ENCODE results near the gene CIBAR2. TPM values are rescaled to one million over a fixed set of nuclear protein-coding genes. Genes with fewer than 3 reads are reported as not detected.
A peak's percentile ranks its signal among the peaks of the same experiment; 100 is the strongest.

CIBAR2 gene
- polyA plus RNA-seq, 6 donors from 2014 or later = not detected

DNA sequence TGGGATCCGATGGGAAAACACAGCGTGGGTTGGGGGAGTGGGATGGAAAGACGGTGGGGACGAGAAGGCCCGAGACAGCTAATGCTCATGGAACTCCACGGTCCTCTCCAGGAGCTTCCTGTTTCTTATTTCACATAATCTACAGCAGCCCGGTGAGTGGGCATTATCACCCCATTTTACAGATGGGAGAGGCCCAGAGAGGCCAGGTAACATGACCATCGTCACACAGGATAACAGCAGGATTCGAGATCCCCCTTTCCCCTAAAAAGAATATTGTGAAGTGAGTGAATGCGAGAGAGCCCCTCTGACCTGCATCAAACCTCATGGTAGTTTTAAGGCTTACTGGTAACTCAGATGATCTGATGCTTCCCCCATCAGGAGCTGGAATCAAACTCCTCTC, 12.0 kb downstream of the CIBAR2 start:
- H3K27ac Mint-ChIP-seq = peak overlapping the region in 1 of 6 donors; percentile 43
- H3K4me3 Mint-ChIP-seq = no peak overlapping the region
- peaks cover 0 to 9% (median 7%) of the 10 kb centered on the region in 3 donors for H3K27me3 Mint-ChIP-seq
- DNase-seq (no peak), ATAC-seq (ENCODE audit: low read depth in 2 of 2) (no peak)
- peaks cover 15 to 40% (median 18%) of the 10 kb centered on the region in 3 donors for H3K4me1 Mint-ChIP-seq
- no peaks in the 10 kb centered on the region for H3K9me3 Mint-ChIP-seq
- no peaks in the 10 kb centered on the region for H3K36me3 Mint-ChIP-seq

GRCh38 chr16:85098565-85098964, 13.7 kb downstream of the CIBAR2 start:
- no peak for ATAC-seq (ENCODE audit: low read depth in 2 of 2)
- no peak for DNase-seq
- Mint-ChIP-seq H3K27ac (no peak overlapping the region), H3K9me3 (no peaks in the 10 kb centered on the region), H3K4me1 (peaks cover 2 to 23% (median 3%) of the 10 kb centered on the region in 3 donors), H3K27me3 (peaks cover 6 to 21% (median 7%) of the 10 kb centered on the region in 3 donors), H3K36me3 (no peaks in the 10 kb centered on the region), H3K4me3 (no peak overlapping the region)

- Mint-ChIP-seq H3K27ac (no peak overlapping the region), H3K4me1 (peaks cover 0 to 7% (median 0%) of the 10 kb centered on the region in 3 donors), H3K27me3 (peaks cover 7 to 21% (median 8%) of the 10 kb centered on the region in 3 donors)
These were observed 15.4 kb downstream of the CIBAR2 start for GRCh38 chr16:85096921-85097320.

DNA sequence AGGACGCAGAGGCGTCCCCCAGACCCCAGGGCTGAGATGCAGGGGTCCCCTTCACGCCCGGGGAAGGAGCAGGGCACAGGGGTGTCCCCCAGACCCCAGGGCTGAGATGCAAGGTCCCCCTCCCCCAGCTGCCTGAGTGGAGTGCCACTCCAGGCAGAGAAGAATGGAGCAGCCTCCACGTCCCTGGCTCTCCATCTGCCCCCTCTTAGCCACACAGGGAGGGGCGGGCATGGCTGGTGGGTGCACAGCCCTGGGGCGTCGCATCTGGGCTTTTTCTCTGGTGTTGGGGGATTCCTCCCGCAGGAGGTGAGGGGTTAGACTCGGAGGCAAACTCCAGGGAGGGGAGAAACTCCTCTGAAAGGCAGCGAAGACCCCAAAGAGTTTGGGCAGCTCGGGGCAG, 17.5 kb downstream of the CIBAR2 start:
- Mint-ChIP-seq H3K36me3 (no peaks in the 10 kb centered on the region), H3K9me3 (no peaks in the 10 kb centered on the region), H3K4me3 (no peak overlapping the region), H3K27me3 (peaks cover 7 to 26% (median 8%) of the 10 kb centered on the region in 3 donors), H3K27ac (no peak overlapping the region), H3K4me1 (no peaks in the 10 kb centered on the region)
- no peak for DNase-seq
- no peak for ATAC-seq (ENCODE audit: low read depth in 2 of 2)

More at GRCh38 chr16:85096921-85097320, 15.4 kb downstream of the CIBAR2 start:
- no peak for ATAC-seq (ENCODE audit: low read depth in 2 of 2)
- no peak for DNase-seq
- Mint-ChIP-seq H3K36me3 (no peaks in the 10 kb centered on the region), H3K9me3 (no peaks in the 10 kb centered on the region), H3K4me3 (no peak overlapping the region)

GRCh38 chr16:85094176-85094805, 18.0 kb downstream of the CIBAR2 start:
- H3K27ac Mint-ChIP-seq = no peak overlapping the region
- H3K4me1 Mint-ChIP-seq = no peaks in the 10 kb centered on the region
- no peaks in the 10 kb centered on the region for H3K9me3 Mint-ChIP-seq
- DNase-seq = no peak
- no peak for ATAC-seq (ENCODE audit: low read depth in 2 of 2)
- H3K36me3 Mint-ChIP-seq = no peaks in the 10 kb centered on the region
- peaks cover 7 to 29% (median 8%) of the 10 kb centered on the region in 3 donors for H3K27me3 Mint-ChIP-seq
- no peak overlapping the region for H3K4me3 Mint-ChIP-seq

DNA sequence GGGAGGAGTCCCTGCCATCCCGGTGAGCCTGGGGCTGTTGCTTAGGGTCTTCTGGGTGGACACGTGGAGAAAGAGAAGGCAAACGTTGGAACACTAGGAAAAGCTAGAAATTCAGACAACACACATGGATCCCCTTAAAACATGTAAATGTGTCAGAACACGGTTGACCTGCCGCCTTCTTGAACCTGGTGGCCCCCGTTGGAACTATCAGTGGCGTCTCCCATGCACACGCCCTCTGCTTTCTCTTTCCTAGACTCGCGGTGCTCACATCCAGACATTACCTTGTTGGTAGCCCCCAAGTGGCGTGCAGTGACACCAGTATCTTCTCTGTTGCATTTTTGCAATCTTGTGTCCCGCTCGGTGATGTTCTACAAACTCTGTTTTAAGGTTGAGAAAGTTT, 18.6 kb downstream of the CIBAR2 start:
- no peak overlapping the region for H3K27ac Mint-ChIP-seq
- ATAC-seq (ENCODE audit: low read depth in 2 of 2) (no peak), DNase-seq (no peak)
- H3K4me3 Mint-ChIP-seq = no peak overlapping the region
- H3K36me3 Mint-ChIP-seq = no peaks in the 10 kb centered on the region
- H3K27me3 Mint-ChIP-seq = peaks cover 7 to 29% (median 8%) of the 10 kb centered on the region in 3 donors
- H3K4me1 Mint-ChIP-seq = no peaks in the 10 kb centered on the region
- no peaks in the 10 kb centered on the region for H3K9me3 Mint-ChIP-seq

DNA sequence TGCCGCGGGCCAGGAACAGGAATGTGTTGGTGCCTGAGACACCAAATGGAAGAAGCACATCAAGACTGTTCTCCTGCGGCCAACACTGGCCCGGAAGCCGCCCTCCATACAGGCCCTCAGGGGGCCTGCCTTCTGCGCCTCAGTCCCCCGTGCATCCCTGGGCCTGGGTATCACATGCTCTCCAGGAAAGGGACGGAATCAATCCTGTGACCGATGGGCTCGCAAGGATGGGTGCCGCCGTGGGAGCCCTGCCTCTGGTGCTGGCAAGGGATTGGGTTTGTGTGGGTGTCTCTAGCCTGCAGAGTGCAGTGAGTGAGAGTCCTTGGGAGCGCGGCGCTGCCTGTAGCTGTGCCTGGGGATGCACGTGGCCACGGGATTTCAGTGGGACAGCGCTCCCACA, 19.4 kb downstream of the CIBAR2 start:
- Mint-ChIP-seq H3K27me3 (peaks cover 4 to 31% (median 11%) of the 10 kb centered on the region in 3 donors), H3K36me3 (no peaks in the 10 kb centered on the region), H3K27ac (no peak overlapping the region), H3K4me1 (no peaks in the 10 kb centered on the region), H3K4me3 (no peak overlapping the region), H3K9me3 (no peaks in the 10 kb centered on the region)
- ATAC-seq (ENCODE audit: low read depth in 2 of 2) (no peak), DNase-seq (no peak)

- no peak overlapping the region for H3K4me3 Mint-ChIP-seq
- ATAC-seq (ENCODE audit: low read depth in 2 of 2) (no peak), DNase-seq (no peak)
- H3K36me3 Mint-ChIP-seq = no peaks in the 10 kb centered on the region
- H3K9me3 Mint-ChIP-seq = no peaks in the 10 kb centered on the region
- H3K4me1 Mint-ChIP-seq = no peaks in the 10 kb centered on the region
- no peak overlapping the region for H3K27ac Mint-ChIP-seq
- H3K27me3 Mint-ChIP-seq = peaks cover 0 to 26% (median 11%) of the 10 kb centered on the region in 3 donors
These were observed 20.0 kb downstream of the CIBAR2 start for GRCh38 chr16:85092309-85092708.

DNA sequence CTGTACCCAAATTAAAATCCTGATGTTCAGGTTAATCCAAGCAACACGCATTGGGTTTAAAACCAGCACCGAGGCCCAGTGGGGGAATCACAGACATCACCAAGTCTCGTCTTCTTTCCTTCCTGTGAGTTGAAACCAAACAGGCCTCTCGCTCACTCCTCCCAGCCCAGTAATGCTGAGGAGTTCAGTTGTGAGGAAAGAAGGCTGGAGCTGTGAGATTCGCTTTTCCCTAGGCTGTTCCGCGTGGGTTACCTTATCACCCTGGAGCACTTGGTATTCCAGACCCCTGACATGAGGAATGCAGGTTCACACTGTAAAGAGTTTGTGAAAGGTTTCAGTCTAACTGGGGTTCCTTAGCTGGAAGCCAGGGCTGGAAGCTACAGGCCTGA, 20.8 kb downstream of the CIBAR2 start:
- H3K36me3 Mint-ChIP-seq = no peaks in the 10 kb centered on the region
- H3K4me1 Mint-ChIP-seq = no peaks in the 10 kb centered on the region
- no peak overlapping the region for H3K27ac Mint-ChIP-seq
- no peaks in the 10 kb centered on the region for H3K9me3 Mint-ChIP-seq
- H3K4me3 Mint-ChIP-seq = no peak overlapping the region
- peaks cover 0 to 24% (median 16%) of the 10 kb centered on the region in 3 donors for H3K27me3 Mint-ChIP-seq
- no peak for ATAC-seq (ENCODE audit: low read depth in 2 of 2)
- no peak for DNase-seq

DNA sequence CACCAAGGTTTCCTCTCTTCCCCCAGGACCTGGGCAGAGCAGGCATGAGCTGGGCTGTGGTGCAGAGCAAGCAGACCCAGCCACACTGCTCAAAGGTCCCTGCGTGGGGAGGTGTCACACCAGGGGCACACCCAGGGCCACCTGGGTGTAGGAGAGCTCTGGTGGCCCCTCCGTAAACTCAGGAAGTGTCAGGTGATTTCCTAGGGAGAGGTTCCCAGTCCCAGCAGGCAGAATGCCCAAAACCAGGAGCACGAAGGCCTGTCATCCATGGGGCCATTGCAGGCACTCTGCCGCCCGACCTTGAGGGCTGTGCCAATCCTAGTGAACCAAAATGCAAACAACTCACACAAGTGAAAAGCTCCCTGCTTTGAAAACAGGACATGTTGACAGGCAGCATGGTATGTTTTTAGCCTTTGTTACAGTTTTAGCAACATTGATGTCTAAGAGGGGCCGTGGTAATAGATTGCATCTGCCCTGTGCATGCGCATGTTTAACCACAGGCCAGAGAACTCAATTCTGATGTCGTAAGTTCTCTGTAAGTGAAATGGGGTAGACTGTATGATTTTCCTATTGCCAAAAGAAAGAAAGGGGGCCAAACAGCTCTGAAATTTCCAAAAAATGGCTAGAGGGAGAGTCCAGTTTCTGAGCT, 21.3 kb downstream of the CIBAR2 start:
- no peaks in the 10 kb centered on the region for H3K36me3 Mint-ChIP-seq
- DNase-seq = no peak
- peaks cover 0 to 24% (median 16%) of the 10 kb centered on the region in 3 donors for H3K27me3 Mint-ChIP-seq
- H3K9me3 Mint-ChIP-seq = no peaks in the 10 kb centered on the region
- no peak overlapping the region for H3K27ac Mint-ChIP-seq
- no peaks in the 10 kb centered on the region for H3K4me1 Mint-ChIP-seq
- no peak for ATAC-seq (ENCODE audit: low read depth in 2 of 2)
- H3K4me3 Mint-ChIP-seq = no peak overlapping the region

GRCh38 chr16:85090181-85090580, 22.1 kb downstream of the CIBAR2 start:
- no peak overlapping the region for H3K4me3 Mint-ChIP-seq
- H3K36me3 Mint-ChIP-seq = no peaks in the 10 kb centered on the region
- peaks cover 0 to 30% (median 16%) of the 10 kb centered on the region in 3 donors for H3K27me3 Mint-ChIP-seq
- no peak overlapping the region for H3K27ac Mint-ChIP-seq
- no peak for ATAC-seq (ENCODE audit: low read depth in 2 of 2)
- no peaks in the 10 kb centered on the region for H3K9me3 Mint-ChIP-seq
- DNase-seq = no peak
- H3K4me1 Mint-ChIP-seq = peaks cover 2 to 4% (median 3%) of the 10 kb centered on the region in 3 donors

DNA sequence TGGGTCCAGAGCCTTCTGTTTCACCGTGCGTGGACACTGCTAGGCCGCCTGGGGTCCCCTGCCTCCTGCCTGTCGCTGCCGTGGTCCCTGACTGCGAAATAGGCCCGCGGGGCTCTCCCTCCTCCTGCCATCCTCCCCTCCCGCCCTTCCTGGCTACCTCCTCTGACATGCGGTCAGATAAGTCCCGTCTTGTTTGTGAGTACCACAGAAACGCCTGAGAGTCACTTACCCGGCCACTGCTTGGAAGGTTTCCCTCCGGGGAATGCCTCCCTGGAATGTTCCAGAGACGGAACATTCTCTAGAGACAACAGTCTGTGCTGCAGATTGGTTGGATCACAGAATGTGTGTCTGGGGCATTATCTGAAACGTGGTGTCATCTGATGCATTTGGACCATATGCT, 22.7 kb downstream of the CIBAR2 start:
- no peaks in the 10 kb centered on the region for H3K36me3 Mint-ChIP-seq

GRCh38 chr16:85088570-85089199, 23.6 kb downstream of the CIBAR2 start:
- Mint-ChIP-seq H3K36me3 (no peaks in the 10 kb centered on the region), H3K27ac (no peak overlapping the region), H3K9me3 (no peaks in the 10 kb centered on the region), H3K4me3 (no peak overlapping the region), H3K27me3 (peaks cover 0 to 28% (median 12%) of the 10 kb centered on the region in 3 donors), H3K4me1 (peaks cover 9 to 15% (median 11%) of the 10 kb centered on the region in 3 donors)
- ATAC-seq (ENCODE audit: low read depth in 2 of 2) (no peak), DNase-seq (no peak)

More for the DNA sequence above, 22.7 kb downstream of the CIBAR2 start:
- ATAC-seq (ENCODE audit: low read depth in 2 of 2) (no peak), DNase-seq (no peak)
- Mint-ChIP-seq H3K4me3 (no peak overlapping the region), H3K9me3 (no peaks in the 10 kb centered on the region), H3K27me3 (peaks cover 0 to 30% (median 16%) of the 10 kb centered on the region in 3 donors), H3K4me1 (peaks cover 3 to 11% (median 8%) of the 10 kb centered on the region in 3 donors), H3K27ac (no peak overlapping the region)

All from naive B cell (primary cell).